T-helper 17 cell (primary cell): ENCODE data around the gene AFAP1. TPM values are rescaled to one million over a fixed set of nuclear protein-coding genes. Genes with fewer than 3 reads are reported as not detected.
A peak's percentile ranks its signal among the peaks of the same experiment; 100 is the strongest.

Source experiments
- ATAC-seq: fragments of 150-1000 bp; cut with Tn5 transposase; 2 replicates; pipeline ENCODE4 v1.10.0; 2021; ENCODE audit warnings: mild to moderate bottlenecking, moderate library complexity
- DNase-seq, 3 donors: peaks; one replicate each; pipeline versions ENCODE4 v3.0.0 to v3.0.0-alpha.2; 2020 to 2021
- H3K9me3 ChIP-seq: one replicate; pipeline ENCODE4 v1.7.0; 2013; ENCODE audit warnings: low read length, mild to moderate bottlenecking; ENCODE audit not compliant: control insufficient read depth, poor library complexity, severe bottlenecking
- H3K27ac Mint-ChIP-seq: one replicate; pipeline ENCODE4 v1.8.0; 2022; ENCODE audit warnings: mild to moderate bottlenecking, moderate library complexity, mixed read lengths
- H3K27me3 Mint-ChIP-seq: one replicate; pipeline ENCODE4 v1.8.0; 2022; ENCODE audit warnings: mixed read lengths
- H3K36me3 Mint-ChIP-seq: one replicate; pipeline ENCODE4 v1.8.0; 2022; ENCODE audit warnings: low read depth, mixed read lengths
- H3K4me1 Mint-ChIP-seq: one replicate; pipeline ENCODE4 v1.8.0; 2022; ENCODE audit warnings: mild to moderate bottlenecking, mixed read lengths
- H3K4me3 Mint-ChIP-seq: one replicate; pipeline ENCODE4 v1.8.0; 2022; ENCODE audit warnings: mild to moderate bottlenecking, moderate library complexity, mixed read lengths
- total RNA-seq, 4 donors: library from RNA in 2 of 4; stranded (reverse) in 2 of 4; gene quantifications; one replicate each; pipeline ENCODE4 v1.2.3 and lab custom pipeline; 2022 to 2026

AFAP1 gene
- total RNA-seq, 2 donors from 2014 or later = 17.6 to 26.7 TPM

DNA sequence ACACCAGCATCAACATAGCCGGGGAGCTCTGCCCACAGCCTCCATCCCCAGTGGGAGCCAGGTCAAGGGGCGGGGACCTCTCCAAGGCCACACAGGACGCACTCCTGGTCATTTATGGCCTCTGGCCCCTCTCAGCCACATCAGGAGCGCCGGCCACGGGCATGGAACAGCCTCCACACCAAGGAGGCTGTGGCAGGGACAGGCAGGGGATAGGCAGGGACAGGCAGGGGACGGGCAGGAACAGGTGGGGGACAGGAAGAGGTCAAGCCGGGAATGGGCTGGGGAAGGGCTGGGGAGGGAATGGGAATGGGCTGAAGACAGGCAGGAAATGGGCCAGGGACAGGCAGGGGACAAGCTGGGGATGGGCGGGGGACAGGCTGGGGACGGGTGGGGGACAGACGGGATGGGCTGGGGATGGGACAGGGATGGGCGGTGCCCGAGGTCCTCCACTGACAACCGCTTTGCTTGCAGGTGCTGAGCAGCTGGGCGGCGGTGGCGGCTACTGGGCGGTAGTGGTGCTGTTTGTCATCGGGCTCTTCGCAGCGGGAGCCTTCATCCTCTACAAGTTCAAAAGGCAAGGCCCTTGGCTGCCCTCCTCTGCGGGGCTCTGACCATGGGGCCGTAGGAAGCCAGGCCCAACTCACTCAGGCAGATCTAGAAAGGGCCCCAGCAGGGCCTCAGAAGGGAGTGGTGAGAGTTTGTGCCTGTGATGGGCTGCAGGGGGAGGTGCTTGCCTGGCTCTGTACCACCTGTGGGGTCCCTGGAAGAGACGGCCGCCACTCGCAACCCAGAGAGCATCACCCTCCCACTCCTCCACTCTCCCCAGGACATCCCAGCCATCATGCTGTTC lies 205.6 kb downstream of the AFAP1 start:
- no peak for DNase-seq
- Mint-ChIP-seq H3K27ac (no peak overlapping the region), H3K4me1 (peaks cover 4% of the 10 kb centered on the region), H3K4me3 (no peak overlapping the region), H3K27me3 (no peaks in the 10 kb centered on the region), H3K36me3 (no peaks in the 10 kb centered on the region)
- ATAC-seq = no peak
- no peaks in the 10 kb centered on the region for H3K9me3 ChIP-seq

DNA sequence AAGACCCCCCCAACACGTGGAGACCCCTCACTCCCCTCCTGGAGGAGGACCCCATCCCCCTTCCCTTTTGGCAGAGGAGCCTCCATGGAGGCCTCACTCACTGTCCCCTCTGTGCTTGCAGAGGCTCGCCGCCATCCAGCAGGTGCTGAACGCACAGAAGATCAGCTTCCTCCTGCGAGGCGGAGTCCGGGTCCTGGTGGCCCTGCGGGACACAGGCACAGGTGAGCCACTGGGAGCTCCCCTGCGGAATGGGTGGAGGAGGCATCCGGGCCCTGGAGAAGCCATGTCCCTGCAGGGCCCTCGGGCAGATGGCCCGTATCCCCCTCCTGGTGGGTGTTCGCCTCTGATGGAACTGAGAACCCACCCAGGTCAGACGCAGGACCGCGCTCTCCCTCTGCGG lies 206.5 kb downstream of the AFAP1 start:
- peaks cover 4% of the 10 kb centered on the region for H3K4me1 Mint-ChIP-seq
- no peak overlapping the region for H3K27ac Mint-ChIP-seq
- DNase-seq (no peak), ATAC-seq (no peak)
- H3K9me3 ChIP-seq = no peaks in the 10 kb centered on the region
- no peaks in the 10 kb centered on the region for H3K36me3 Mint-ChIP-seq
- peaks cover 3% of the 10 kb centered on the region for H3K27me3 Mint-ChIP-seq
- H3K4me3 Mint-ChIP-seq = no peak overlapping the region

DNA sequence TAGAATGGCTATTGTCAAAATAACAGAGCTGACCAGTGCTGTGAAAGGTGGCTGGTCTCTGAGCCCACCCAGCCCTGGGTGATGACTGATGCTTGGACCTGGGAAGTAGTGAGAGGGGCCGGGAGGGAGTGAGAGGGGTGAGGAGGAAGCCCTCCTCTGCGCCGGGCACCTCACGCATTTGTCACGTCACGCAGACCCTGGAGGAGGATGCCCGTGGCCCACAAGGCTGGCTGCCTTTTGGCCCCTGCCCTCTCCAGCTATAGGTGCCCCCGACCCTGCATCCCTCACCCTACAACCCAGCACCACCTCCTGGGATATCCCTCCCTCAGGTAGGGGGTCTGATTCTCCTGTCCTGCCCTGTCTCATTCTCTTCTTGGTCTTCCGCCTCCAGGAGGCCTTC lies 207.4 kb downstream of the AFAP1 start:
- Mint-ChIP-seq H3K27me3 (peaks cover 4% of the 10 kb centered on the region), H3K36me3 (no peaks in the 10 kb centered on the region), H3K4me3 (no peak overlapping the region), H3K27ac (no peak overlapping the region), H3K4me1 (peaks cover 4% of the 10 kb centered on the region)
- ATAC-seq = no peak
- H3K9me3 ChIP-seq = no peaks in the 10 kb centered on the region
- DNase-seq = no peak

DNA sequence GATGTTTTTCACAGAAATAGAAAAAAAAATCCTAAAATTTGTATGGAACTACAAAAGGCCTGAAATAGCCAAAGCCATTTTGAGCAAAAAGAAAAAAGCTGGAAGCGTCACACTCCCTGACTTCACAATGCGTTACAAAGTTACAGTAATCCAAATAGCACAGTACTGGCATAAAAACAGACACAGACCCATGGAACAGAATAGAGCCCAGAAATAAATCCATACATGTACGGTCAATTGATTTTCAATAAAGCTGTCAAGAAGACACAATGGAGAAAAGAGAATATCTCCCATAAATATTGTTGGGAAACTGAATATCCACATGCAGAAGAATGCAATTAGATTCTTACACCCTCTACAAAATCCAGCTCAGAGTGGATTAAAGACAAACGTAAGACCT lies 208.2 kb downstream of the AFAP1 start:
- Mint-ChIP-seq H3K27me3 (peaks cover 4% of the 10 kb centered on the region), H3K4me1 (peaks cover 4% of the 10 kb centered on the region), H3K4me3 (no peak overlapping the region), H3K27ac (no peak overlapping the region), H3K36me3 (no peaks in the 10 kb centered on the region)
- DNase-seq = no peak
- ATAC-seq = no peak
- H3K9me3 ChIP-seq = no peaks in the 10 kb centered on the region

DNA sequence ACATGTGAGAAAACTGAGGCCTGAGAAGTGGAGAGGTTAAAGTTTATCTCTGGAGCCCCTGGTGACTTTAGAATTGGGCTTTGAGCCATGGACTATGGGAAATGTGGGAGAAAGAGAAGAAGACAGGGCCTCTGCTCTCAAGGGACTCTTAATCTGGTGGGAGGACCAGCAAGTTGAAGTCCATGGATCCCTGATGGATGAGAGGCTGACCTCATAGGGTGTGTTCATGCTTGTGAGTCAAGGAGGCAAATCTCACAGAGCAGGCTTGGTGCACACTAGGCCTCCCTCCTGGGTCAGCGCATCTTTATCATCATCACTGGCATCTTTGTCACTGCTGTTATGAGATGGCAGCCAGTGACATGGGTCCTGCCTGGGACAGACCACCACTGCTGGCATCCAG lies 211.9 kb downstream of the AFAP1 start:
- Mint-ChIP-seq H3K36me3 (no peaks in the 10 kb centered on the region), H3K4me1 (peaks cover 4% of the 10 kb centered on the region), H3K27me3 (peaks cover 4% of the 10 kb centered on the region), H3K27ac (no peak overlapping the region), H3K4me3 (no peak overlapping the region)
- H3K9me3 ChIP-seq = no peaks in the 10 kb centered on the region
- ATAC-seq = no peak
- no peak for DNase-seq

DNA sequence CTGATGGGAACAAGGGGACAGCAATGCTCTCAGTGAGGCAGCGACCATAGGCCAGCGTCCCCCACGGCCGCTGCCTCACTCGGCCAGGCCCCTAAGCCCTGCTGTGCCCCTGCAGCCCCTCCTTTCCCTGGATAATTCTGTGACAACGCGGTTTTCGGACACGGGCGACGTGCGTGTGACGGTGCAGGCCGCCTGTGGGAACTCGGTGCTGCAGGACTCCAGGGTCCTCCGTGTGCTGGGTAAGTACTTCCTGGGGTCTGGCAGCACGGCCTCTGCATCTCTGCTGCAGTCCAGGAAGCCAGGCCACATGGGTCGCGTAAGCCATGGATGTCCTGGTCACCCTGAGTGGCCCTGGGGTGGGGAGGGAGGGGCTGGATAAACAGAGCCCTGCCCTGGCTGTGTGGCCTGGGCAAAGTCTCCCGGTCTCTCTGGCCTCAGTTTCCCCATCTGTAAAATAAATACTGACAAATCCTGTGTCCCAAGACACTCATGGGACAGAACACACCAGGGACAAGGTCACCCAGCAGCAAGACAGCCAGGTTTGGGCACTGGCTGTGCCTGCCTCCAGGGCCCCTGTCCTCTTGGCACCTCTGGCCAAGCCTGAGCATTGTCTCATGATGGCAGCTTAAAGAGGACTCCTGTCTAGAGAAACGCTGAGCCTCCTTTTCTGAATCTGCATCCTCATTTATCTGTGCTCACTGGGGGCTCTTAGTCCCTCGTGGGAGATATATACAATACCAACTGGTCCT lies 212.8 kb downstream of the AFAP1 start:
- no peak overlapping the region for H3K4me3 Mint-ChIP-seq
- DNase-seq = no peak
- peaks cover 2% of the 10 kb centered on the region for H3K4me1 Mint-ChIP-seq
- no peak for ATAC-seq
- peaks cover 13% of the 10 kb centered on the region for H3K27me3 Mint-ChIP-seq
- no peaks in the 10 kb centered on the region for H3K9me3 ChIP-seq
- H3K27ac Mint-ChIP-seq = no peak overlapping the region
- no peaks in the 10 kb centered on the region for H3K36me3 Mint-ChIP-seq

DNA sequence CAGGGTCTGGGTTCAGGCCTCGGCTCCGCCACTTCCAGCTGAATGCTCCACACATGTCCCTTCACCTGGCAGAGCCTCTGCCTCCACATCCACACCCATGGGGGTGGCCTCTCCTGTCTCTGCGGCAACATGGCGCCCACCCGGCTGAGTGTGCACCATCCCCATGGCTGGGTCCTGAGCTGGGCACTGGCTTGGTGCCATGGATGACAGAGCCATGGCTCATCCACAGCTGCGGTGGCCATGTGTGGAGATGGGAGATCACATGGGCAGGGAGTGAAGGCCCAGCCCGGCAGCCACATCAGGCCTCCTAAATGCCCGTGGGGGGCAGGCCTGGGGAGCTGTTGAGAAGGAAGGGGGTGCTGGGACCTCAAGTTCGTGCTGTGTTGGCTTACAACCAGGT lies 213.7 kb downstream of the AFAP1 start:
- H3K36me3 Mint-ChIP-seq = no peaks in the 10 kb centered on the region
- peak overlapping the region; percentile 25 for H3K4me3 Mint-ChIP-seq
- no peak overlapping the region for H3K27ac Mint-ChIP-seq
- H3K9me3 ChIP-seq = no peaks in the 10 kb centered on the region
- peaks cover 13% of the 10 kb centered on the region for H3K27me3 Mint-ChIP-seq
- H3K4me1 Mint-ChIP-seq = peaks cover 2% of the 10 kb centered on the region
- ATAC-seq (no peak), DNase-seq (no peak)

DNA sequence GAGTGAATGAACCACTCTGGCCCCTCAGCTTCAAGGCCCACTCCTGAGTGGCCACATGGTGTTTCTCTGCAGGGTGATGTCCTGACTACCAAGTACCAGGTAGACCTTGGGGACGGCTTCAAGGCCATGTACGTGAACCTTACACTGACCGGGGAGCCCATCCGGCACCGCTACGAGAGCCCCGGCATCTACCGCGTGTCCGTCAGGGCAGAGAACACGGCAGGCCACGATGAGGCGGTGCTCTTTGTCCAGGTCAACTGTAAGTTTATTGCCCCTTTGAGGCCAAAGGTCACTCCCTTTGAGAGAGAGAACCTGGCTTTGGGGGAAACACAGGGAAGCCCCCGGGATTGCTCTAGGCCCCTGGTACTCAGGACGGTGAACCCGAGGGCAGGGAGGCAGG lies 216.0 kb downstream of the AFAP1 start:
- H3K27ac Mint-ChIP-seq = no peak overlapping the region
- DNase-seq = no peak
- H3K36me3 Mint-ChIP-seq = no peaks in the 10 kb centered on the region
- peaks cover 2% of the 10 kb centered on the region for H3K4me1 Mint-ChIP-seq
- H3K27me3 Mint-ChIP-seq = peaks cover 30% of the 10 kb centered on the region
- no peaks in the 10 kb centered on the region for H3K9me3 ChIP-seq
- H3K4me3 Mint-ChIP-seq = no peak overlapping the region
- no peak for ATAC-seq

DNA sequence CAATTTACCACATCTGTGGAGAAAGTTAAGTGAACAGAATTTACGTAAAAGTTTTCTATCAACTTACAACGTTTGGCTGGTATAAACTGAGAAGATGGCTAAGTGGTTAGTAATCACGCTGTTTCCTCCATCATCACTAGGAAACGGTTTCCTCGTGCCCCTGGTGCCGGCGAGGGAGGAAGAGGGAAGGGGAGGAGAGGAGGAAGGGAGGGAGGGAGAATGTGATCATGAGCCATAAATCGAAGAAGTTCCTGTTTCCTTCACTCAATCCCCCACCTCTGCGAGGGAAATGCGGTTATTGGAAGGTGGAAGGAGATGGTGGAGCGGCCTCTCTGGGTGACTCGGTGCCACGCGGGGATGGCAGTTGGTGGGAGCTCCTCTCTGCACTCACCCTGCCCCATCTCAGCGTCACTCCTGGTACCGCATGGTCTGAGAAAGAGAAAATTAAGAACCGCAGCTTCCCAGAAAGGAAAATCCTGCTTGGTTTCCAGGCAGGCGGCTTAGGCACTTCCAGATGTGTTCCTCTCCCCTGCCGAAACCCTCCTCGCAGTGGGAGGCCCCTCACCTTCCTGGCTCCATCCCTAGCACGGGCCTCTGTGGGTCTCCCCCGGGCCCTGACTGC lies 216.8 kb downstream of the AFAP1 start:
- H3K4me1 Mint-ChIP-seq = peaks cover 2% of the 10 kb centered on the region
- peaks cover 29% of the 10 kb centered on the region for H3K27me3 Mint-ChIP-seq
- ATAC-seq (no peak), DNase-seq (no peak)
- no peaks in the 10 kb centered on the region for H3K36me3 Mint-ChIP-seq
- no peak overlapping the region for H3K27ac Mint-ChIP-seq
- H3K4me3 Mint-ChIP-seq = no peak overlapping the region
- H3K9me3 ChIP-seq = no peaks in the 10 kb centered on the region

DNA sequence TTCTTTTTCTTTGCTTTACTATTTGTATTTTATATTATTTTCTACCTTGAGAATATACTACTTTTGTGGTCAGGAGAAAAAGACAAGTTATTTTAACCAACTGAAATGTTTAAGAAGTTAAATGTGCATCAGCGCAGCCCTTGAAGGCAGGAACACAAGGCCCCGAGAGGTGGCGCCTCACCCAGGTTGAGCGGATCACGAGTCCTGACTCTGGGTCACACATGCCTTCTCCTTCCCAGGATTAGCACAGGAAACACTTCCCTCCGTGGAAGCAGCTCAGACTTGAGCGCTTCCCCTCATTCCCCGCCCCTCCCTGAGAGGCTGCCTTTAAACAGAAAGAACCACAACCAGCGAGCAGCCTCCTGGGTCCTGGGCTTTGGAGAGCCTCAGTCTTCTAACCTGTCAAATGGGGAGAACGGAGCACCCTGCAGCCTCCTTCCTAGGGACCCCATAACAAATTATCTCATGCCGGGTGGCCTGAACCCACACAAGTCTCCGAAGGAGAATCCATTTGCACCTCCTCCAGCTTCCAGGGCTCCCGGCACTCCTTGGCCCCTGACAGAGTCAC lies 217.6 kb downstream of the AFAP1 start:
- Mint-ChIP-seq H3K27me3 (peaks cover 37% of the 10 kb centered on the region), H3K27ac (no peak overlapping the region), H3K4me1 (peaks cover 2% of the 10 kb centered on the region), H3K4me3 (no peak overlapping the region), H3K36me3 (no peaks in the 10 kb centered on the region)
- ATAC-seq = no peak
- H3K9me3 ChIP-seq = no peaks in the 10 kb centered on the region
- DNase-seq = no peak

DNA sequence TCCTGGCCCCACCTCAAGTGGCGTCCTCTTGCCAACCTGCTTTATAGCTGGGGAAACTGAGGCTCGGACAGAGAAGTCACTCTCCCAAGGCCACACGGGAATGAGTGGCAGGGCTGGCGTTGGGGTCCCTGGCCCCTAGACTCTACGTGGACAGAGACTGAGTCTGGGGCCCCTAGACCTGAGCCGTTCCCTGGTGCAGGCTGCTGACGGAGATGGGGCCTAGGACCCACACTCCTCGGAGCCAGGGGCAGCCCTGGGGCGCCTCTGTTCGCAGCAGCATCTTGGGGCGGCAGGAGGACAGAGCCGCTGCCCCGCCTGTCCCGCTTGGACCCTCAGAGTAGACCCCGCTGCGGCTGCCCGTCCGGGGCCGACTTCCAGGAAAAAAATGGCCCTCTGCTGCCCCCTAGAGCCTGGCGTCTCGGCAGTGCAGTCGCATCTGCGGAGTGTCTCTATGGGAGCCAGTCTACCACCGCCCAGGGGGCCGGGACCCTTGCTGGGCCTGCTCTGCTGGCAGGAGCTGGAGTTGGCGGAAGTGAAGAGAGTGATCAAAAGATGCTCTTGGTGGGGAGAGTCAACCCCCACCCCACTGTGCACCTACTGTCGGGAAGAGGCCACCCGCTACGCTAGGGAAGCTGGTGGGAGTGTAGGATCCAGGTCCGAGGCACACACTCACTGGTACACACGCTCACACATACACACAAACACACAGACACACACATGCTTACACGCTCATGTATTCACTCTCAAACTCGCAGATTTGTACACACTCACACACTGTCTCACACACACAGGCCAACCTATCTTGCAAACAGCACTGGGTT lies 220.1 kb downstream of the AFAP1 start:
- H3K9me3 ChIP-seq = no peaks in the 10 kb centered on the region
- DNase-seq (peak; percentile 26 to 52 (median 40)), ATAC-seq (peak; percentile 69)
- Mint-ChIP-seq H3K27me3 (peaks cover 38% of the 10 kb centered on the region), H3K4me3 (no peak overlapping the region), H3K27ac (no peak overlapping the region), H3K36me3 (peaks cover 3% of the 10 kb centered on the region), H3K4me1 (peaks cover 2% of the 10 kb centered on the region)

DNA sequence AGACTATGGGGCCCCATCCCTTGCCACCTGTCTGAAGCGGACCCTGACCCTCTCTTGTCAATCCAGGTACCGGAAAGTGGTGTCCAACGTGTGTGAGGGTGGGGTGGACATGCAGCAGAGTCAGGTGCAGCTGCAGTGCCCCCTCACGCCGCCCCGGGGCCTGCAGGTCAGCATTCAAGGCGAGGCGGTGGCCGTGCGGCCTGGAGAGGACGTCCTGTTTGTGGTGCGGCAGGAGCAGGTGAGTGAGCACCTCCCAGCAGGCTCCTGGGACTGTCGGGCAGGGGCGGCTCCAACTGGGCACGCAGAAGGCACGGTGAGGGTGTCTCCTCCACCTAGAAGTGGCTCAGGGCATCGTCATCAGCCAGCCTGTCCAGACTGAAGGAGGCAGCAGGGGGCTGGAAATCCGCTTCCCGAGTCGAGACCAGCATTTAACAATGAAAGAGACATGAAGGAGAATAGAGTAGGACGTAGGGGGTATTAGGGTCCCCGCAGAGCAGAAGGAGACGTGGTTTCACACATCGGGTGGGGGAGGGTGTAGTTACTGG lies 221.6 kb downstream of the AFAP1 start:
- Mint-ChIP-seq H3K27ac (no peak overlapping the region), H3K4me1 (peaks cover 2% of the 10 kb centered on the region), H3K4me3 (no peak overlapping the region), H3K27me3 (peaks cover 38% of the 10 kb centered on the region), H3K36me3 (peaks cover 3% of the 10 kb centered on the region)
- no peak for ATAC-seq
- DNase-seq = no peak
- no peaks in the 10 kb centered on the region for H3K9me3 ChIP-seq
